ENCODE results near the gene PTPRD. TPM values are rescaled to one million over a fixed set of nuclear protein-coding genes. Genes with fewer than 3 reads are reported as not detected.

Gene PTPRD
- total RNA-seq, 2 donors from 2014 or later: 60.1 to 75.7 TPM

DNA sequence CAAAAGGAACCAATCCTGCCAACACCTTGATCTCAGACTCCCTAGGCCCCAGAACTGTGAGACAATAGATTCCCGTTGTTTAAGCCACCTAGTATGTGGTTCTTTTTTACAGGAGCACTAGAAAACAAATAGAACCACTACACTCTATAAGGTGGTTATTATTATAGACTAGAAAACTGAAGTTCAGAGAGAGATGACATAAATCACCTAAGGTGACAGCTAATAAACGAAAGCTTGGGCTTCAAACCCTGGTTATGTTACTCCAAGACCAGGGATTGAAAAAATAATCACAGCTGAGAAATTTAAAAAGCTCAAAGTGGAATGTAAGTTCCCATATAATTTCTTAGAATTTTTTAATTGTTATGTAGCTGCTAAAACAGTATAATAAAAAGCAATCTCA lies 2097.1 kb downstream of the PTPRD start:
- H3K9me3 ChIP-seq: no peaks in the 10 kb centered on the region
- H3K9ac ChIP-seq (ENCODE audit: low read depth in 2 of 2, low read length in 2 of 2): no peak overlapping the region
- no peaks in the 10 kb centered on the region for H3K27me3 ChIP-seq
- H3K36me3 ChIP-seq: no peaks in the 10 kb centered on the region
- no peak overlapping the region for H3K4me3 ChIP-seq
- TF ChIP-seq, protein P1, sequence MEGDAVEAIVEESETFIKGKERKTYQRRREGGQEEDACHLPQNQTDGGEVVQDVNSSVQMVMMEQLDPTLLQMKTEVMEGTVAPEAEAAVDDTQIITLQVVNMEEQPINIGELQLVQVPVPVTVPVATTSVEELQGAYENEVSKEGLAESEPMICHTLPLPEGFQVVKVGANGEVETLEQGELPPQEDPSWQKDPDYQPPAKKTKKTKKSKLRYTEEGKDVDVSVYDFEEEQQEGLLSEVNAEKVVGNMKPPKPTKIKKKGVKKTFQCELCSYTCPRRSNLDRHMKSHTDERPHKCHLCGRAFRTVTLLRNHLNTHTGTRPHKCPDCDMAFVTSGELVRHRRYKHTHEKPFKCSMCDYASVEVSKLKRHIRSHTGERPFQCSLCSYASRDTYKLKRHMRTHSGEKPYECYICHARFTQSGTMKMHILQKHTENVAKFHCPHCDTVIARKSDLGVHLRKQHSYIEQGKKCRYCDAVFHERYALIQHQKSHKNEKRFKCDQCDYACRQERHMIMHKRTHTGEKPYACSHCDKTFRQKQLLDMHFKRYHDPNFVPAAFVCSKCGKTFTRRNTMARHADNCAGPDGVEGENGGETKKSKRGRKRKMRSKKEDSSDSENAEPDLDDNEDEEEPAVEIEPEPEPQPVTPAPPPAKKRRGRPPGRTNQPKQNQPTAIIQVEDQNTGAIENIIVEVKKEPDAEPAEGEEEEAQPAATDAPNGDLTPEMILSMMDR (IDR thresholded peaks at IDR 0.05): no peak
- no peak for DNase-seq
- no peak overlapping the region for H3K27ac ChIP-seq
- intact Hi-C loops (cut with DNase I): no loop called here
- H3K4me1 ChIP-seq: no peaks in the 10 kb centered on the region

- no peaks in the 10 kb centered on the region for H3K36me3 ChIP-seq
- no peak overlapping the region for H3K4me3 ChIP-seq
- H3K4me1 ChIP-seq: no peaks in the 10 kb centered on the region
- TF ChIP-seq, protein P1 (IDR thresholded peaks at IDR 0.05): no peak
- intact Hi-C loops (cut with DNase I): no loop called here
- no peaks in the 10 kb centered on the region for H3K27me3 ChIP-seq
- H3K27ac ChIP-seq: no peak overlapping the region
- no peak for DNase-seq
- no peak overlapping the region for H3K9ac ChIP-seq (ENCODE audit: low read depth in 2 of 2, low read length in 2 of 2)
- H3K9me3 ChIP-seq: no peaks in the 10 kb centered on the region
Measured at GRCh38 chr9:8514760-8515159, 2098.0 kb downstream of the PTPRD start.

DNA sequence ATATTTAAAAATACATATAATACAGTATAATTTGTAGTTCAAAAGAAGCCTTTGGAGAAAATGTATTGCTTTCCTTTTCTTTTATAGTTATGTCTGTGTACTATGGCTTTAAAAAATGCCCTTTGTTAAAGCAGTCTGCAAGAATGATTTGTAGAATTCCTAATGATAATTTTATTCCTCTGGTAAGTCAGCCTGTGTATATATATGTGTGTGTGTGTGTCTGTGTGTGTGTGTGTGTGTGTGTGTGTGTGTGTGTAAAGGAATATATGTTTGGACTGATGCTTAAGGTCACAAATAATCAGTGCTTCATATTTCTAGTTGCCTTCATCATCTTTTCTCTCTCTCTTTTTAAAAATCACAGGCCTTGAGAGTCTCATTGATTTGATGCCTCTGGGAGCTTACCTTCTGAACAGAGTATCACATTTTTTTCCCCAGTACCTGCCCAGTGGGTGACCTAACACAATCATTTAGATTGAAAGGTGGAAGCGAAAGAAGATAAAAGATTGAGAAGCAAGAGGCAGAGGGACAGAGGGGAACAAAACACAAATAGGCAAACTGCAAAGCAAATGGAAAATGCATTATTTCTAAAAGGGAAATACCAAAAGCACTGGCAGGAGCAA lies 2104.0 kb downstream of the PTPRD start:
- no peaks in the 10 kb centered on the region for H3K4me1 ChIP-seq
- H3K9me3 ChIP-seq: no peaks in the 10 kb centered on the region
- DNase-seq: no peak
- no peaks in the 10 kb centered on the region for H3K27me3 ChIP-seq
- H3K9ac ChIP-seq (ENCODE audit: low read depth in 2 of 2, low read length in 2 of 2): no peak overlapping the region
- intact Hi-C loops (cut with DNase I): no loop called here
- TF ChIP-seq, protein P1 (IDR thresholded peaks at IDR 0.05): no peak
- no peak overlapping the region for H3K27ac ChIP-seq
- H3K36me3 ChIP-seq: no peaks in the 10 kb centered on the region
- no peak overlapping the region for H3K4me3 ChIP-seq

GRCh38 chr9:8494571-8494970 lies 2118.2 kb downstream of the PTPRD start:
- H3K36me3 ChIP-seq: no peaks in the 10 kb centered on the region
- DNase-seq: no peak
- no peak overlapping the region for H3K9ac ChIP-seq (ENCODE audit: low read depth in 2 of 2, low read length in 2 of 2)
- H3K27ac ChIP-seq: no peak overlapping the region
- H3K27me3 ChIP-seq: no peaks in the 10 kb centered on the region
- intact Hi-C loops (cut with DNase I): no loop called here
- no peak overlapping the region for H3K4me3 ChIP-seq
- H3K4me1 ChIP-seq: no peaks in the 10 kb centered on the region
- no peaks in the 10 kb centered on the region for H3K9me3 ChIP-seq
- TF ChIP-seq, protein P1 (IDR thresholded peaks at IDR 0.05): no peak

DNA sequence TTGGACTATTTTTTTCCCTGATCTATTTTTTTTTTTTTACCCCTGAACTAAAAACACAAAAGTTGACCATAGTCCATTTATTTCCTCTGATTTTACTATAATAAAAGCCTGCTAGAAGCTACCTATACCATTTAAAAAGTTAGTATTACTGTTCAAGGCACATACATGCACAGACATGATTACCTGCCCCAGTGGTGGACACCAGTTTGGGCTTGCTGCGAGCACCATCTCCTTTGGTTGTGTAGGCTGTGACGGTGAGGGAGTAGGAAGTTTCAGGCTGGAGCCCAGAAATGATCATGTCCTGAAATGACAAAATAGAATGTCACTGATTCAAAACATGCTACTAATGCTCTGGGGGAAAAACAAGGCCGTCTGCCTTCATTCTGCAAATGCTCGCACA lies 2120.1 kb downstream of the PTPRD start:
- Histone ChIP-seq H3K36me3 (no peaks in the 10 kb centered on the region), H3K27me3 (no peaks in the 10 kb centered on the region), H3K9me3 (no peaks in the 10 kb centered on the region), H3K4me3 (no peak overlapping the region), H3K9ac (ENCODE audit: low read depth in 2 of 2, low read length in 2 of 2) (no peak overlapping the region), H3K4me1 (no peaks in the 10 kb centered on the region), H3K27ac (no peak overlapping the region)
- intact Hi-C loops (cut with DNase I): no loop called here
- no peak for DNase-seq
- TF ChIP-seq, protein P1 (IDR thresholded peaks at IDR 0.05): no peak
